GM12891 (cell line): ENCODE results near the gene MEPCE.

Experiments used
- DNase-seq: peaks from one replicate; pipeline ENCODE4 v3.0.0; 2011; ENCODE audit warnings: low spot score; ENCODE audit not compliant: insufficient read length
- FAIRE-seq: peaks from 2 replicates; lab custom pipeline; 2011; peaks lifted over from hg19 to GRCh38; lab: Jason Lieb, UNC
- PAX5 ChIP-seq: IDR thresholded peaks from 2 replicates; pipeline ENCODE4 v1.6.1; 2011; ENCODE audit warnings: low read length, moderate library complexity, mild to moderate bottlenecking; ENCODE audit not compliant: insufficient read depth, severe bottlenecking
- POLR2A ChIP-seq: IDR thresholded peaks from 2 replicates; pipeline ENCODE4 v1.6.1; 2011; ENCODE audit warnings: low read depth, low read length, control low read depth
- POLR2AphosphoS5 ChIP-seq: IDR thresholded peaks from 2 replicates; pipeline ENCODE4 v1.6.1; 2011; ENCODE audit warnings: low read depth, low read length, control low read depth
- POU2F2 ChIP-seq: IDR thresholded peaks from 2 replicates; pipeline ENCODE4 v1.6.1; 2011; ENCODE audit warnings: low read depth, mild to moderate bottlenecking, control low read depth, low read length, moderate library complexity
- SPI1 ChIP-seq: IDR thresholded peaks from 2 replicates; pipeline ENCODE4 v1.6.1; 2011; ENCODE audit warnings: low read depth, low read length, control low read depth
- TAF1 ChIP-seq: IDR thresholded peaks from 2 replicates; pipeline ENCODE4 v1.6.1; 2011; ENCODE audit warnings: low read depth, low read length, control low read depth

Gene MEPCE

GRCh38 chr7:100390286-100391009, 39.2 kb upstream of the MEPCE start:
- DNase-seq, result no peak
- TF ChIP-seq POU2F2, result no peak
- TF ChIP-seq POLR2A, result no peak
- no peak for TF ChIP-seq PAX5
- TF ChIP-seq SPI1, result no peak
- TF ChIP-seq POLR2AphosphoS5, result no peak
- TF ChIP-seq TAF1, result no peak
- FAIRE-seq, result no peak

GRCh38 chr7:100393233-100393905, 36.3 kb upstream of the MEPCE start:
- DNase-seq, result no peak
- TF ChIP-seq POLR2A (no peak), SPI1 (peak; percentile 72)
- FAIRE-seq, result peak; percentile 66

- TF ChIP-seq TAF1 (no peak), POU2F2 (no peak)
- DNase-seq (no peak), FAIRE-seq (no peak)
These were observed 35.6 kb upstream of the MEPCE start for GRCh38 chr7:100394077-100394476.

- DNase-seq (peak; percentile 41), FAIRE-seq (peak; percentile 85)
- TF ChIP-seq SPI1 (peak; percentile 86), POU2F2 (no peak)
These were observed 33.1 kb upstream of the MEPCE start for GRCh38 chr7:100396421-100396982.

GRCh38 chr7:100397315-100398081, 32.1 kb upstream of the MEPCE start:
- FAIRE-seq (no peak), DNase-seq (no peak)
- TF ChIP-seq PAX5, result no peak
- no peak for TF ChIP-seq TAF1
- no peak for TF ChIP-seq POU2F2
- no peak for TF ChIP-seq SPI1
- no peak for TF ChIP-seq POLR2A

- DNase-seq (no peak), FAIRE-seq (no peak)
- no peak for TF ChIP-seq PAX5
- no peak for TF ChIP-seq POLR2AphosphoS5
- no peak for TF ChIP-seq SPI1
- no peak for TF ChIP-seq POLR2A
- no peak for TF ChIP-seq POU2F2
- no peak for TF ChIP-seq TAF1
These were observed 31.4 kb upstream of the MEPCE start for GRCh38 chr7:100398239-100398638.

GRCh38 chr7:100400041-100400440, 29.6 kb upstream of the MEPCE start:
- TF ChIP-seq SPI1 (no peak), TAF1 (no peak), POLR2A (no peak), POLR2AphosphoS5 (no peak), POU2F2 (no peak), PAX5 (no peak)
- no peak for FAIRE-seq
- no peak for DNase-seq

GRCh38 chr7:100400656-100401055, 29.0 kb upstream of the MEPCE start:
- no peak for DNase-seq
- no peak for TF ChIP-seq POLR2AphosphoS5
- no peak for TF ChIP-seq POLR2A
- TF ChIP-seq SPI1, result no peak
- no peak for TF ChIP-seq POU2F2
- TF ChIP-seq TAF1, result no peak
- TF ChIP-seq PAX5, result no peak
- no peak for FAIRE-seq

- no peak for FAIRE-seq
- DNase-seq, result no peak
- no peak for TF ChIP-seq SPI1
- no peak for TF ChIP-seq PAX5
- TF ChIP-seq POLR2AphosphoS5, result no peak
- TF ChIP-seq POLR2A, result no peak
- TF ChIP-seq TAF1, result no peak
- no peak for TF ChIP-seq POU2F2
These were observed 27.8 kb upstream of the MEPCE start for GRCh38 chr7:100401811-100402210.
